ENCODE results near the gene SLC4A9.

The SLC4A9 gene, protein sequence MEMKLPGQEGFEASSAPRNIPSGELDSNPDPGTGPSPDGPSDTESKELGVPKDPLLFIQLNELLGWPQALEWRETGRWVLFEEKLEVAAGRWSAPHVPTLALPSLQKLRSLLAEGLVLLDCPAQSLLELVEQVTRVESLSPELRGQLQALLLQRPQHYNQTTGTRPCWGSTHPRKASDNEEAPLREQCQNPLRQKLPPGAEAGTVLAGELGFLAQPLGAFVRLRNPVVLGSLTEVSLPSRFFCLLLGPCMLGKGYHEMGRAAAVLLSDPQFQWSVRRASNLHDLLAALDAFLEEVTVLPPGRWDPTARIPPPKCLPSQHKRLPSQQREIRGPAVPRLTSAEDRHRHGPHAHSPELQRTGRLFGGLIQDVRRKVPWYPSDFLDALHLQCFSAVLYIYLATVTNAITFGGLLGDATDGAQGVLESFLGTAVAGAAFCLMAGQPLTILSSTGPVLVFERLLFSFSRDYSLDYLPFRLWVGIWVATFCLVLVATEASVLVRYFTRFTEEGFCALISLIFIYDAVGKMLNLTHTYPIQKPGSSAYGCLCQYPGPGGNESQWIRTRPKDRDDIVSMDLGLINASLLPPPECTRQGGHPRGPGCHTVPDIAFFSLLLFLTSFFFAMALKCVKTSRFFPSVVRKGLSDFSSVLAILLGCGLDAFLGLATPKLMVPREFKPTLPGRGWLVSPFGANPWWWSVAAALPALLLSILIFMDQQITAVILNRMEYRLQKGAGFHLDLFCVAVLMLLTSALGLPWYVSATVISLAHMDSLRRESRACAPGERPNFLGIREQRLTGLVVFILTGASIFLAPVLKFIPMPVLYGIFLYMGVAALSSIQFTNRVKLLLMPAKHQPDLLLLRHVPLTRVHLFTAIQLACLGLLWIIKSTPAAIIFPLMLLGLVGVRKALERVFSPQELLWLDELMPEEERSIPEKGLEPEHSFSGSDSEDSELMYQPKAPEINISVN

GRCh38 chr5:140360101-140360500 is at the start of gene SLC4A9:
SLC4A9 (plus strand) TSS chr5:140360194; CDS start chr5:140360237, 43 bp downstream.
- Histone ChIP-seq H3K4me1 (ENCODE audit: insufficient read depth, poor library complexity, severe bottlenecking) (no peaks in the 10 kb centered on the region), H3K27ac (ENCODE audit: poor library complexity, severe bottlenecking) (no peak within 1 kb of the TSS), H3K9me3 (ENCODE audit: severe bottlenecking) (no peaks in the 10 kb centered on the region), H3K27me3 (ENCODE audit: insufficient read depth, poor library complexity, severe bottlenecking) (no peaks in the 10 kb centered on the region), H3K36me3 (ENCODE audit: low read depth) (no peaks in the 10 kb centered on the region), H3K4me3 (ENCODE audit: severe bottlenecking) (no peak within 1 kb of the TSS)
- no peak for DNase-seq (ENCODE audit: low spot score)
- ATAC-seq (ENCODE audit: low read depth): no peak
- TF ChIP-seq, protein P1, sequence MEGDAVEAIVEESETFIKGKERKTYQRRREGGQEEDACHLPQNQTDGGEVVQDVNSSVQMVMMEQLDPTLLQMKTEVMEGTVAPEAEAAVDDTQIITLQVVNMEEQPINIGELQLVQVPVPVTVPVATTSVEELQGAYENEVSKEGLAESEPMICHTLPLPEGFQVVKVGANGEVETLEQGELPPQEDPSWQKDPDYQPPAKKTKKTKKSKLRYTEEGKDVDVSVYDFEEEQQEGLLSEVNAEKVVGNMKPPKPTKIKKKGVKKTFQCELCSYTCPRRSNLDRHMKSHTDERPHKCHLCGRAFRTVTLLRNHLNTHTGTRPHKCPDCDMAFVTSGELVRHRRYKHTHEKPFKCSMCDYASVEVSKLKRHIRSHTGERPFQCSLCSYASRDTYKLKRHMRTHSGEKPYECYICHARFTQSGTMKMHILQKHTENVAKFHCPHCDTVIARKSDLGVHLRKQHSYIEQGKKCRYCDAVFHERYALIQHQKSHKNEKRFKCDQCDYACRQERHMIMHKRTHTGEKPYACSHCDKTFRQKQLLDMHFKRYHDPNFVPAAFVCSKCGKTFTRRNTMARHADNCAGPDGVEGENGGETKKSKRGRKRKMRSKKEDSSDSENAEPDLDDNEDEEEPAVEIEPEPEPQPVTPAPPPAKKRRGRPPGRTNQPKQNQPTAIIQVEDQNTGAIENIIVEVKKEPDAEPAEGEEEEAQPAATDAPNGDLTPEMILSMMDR (IDR thresholded peaks at IDR 0.05; ENCODE audit: poor library complexity, severe bottlenecking): no peak

- no peak overlapping the region for H3K4me3 ChIP-seq (ENCODE audit: severe bottlenecking)
- H3K27me3 ChIP-seq (ENCODE audit: insufficient read depth, poor library complexity, severe bottlenecking): no peaks in the 10 kb centered on the region
- no peaks in the 10 kb centered on the region for H3K9me3 ChIP-seq (ENCODE audit: severe bottlenecking)
- TF ChIP-seq, protein P1 (IDR thresholded peaks at IDR 0.05; ENCODE audit: poor library complexity, severe bottlenecking): no peak
- peaks cover 29% of the 10 kb centered on the region for H3K4me1 ChIP-seq (ENCODE audit: insufficient read depth, poor library complexity, severe bottlenecking)
- DNase-seq (ENCODE audit: low spot score): no peak
- H3K27ac ChIP-seq (ENCODE audit: poor library complexity, severe bottlenecking): peak overlapping the region; percentile 65
- H3K36me3 ChIP-seq (ENCODE audit: low read depth): no peaks in the 10 kb centered on the region
- ATAC-seq (ENCODE audit: low read depth): no peak
These were observed 49.6 kb upstream of the SLC4A9 start for GRCh38 chr5:140310434-140310833.

DNA sequence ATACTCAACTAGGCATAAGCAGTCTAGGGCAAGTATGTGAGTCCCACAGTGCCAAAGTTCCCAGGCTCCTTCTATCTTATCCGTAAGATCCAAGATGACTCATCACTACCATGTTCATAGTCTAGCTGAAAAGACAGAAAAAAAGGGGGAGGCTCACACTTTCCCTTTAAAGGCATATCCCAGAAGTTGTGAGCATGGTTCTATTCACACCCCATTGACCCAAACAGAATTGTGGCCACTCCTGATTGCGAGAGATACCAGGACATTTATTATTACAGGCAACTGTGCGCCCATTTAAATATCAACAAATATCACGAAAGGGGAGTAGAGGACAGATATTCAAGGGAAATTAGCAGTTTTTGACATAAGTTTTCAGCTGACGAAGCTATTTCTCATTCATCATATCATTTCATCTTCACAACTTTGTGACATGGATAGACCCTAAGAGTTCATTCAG is 49.0 kb upstream of the SLC4A9 start:
- no peak for DNase-seq (ENCODE audit: low spot score)
- peak; percentile 83 for ATAC-seq (ENCODE audit: low read depth)

GRCh38 chr5:140312067-140312790 is 47.8 kb upstream of the SLC4A9 start:
- TF ChIP-seq, protein P1 (IDR thresholded peaks at IDR 0.05; ENCODE audit: poor library complexity, severe bottlenecking): no peak
- Histone ChIP-seq H3K27ac (ENCODE audit: poor library complexity, severe bottlenecking) (peak overlapping the region; percentile 65), H3K36me3 (ENCODE audit: low read depth) (no peaks in the 10 kb centered on the region), H3K4me1 (ENCODE audit: insufficient read depth, poor library complexity, severe bottlenecking) (peaks cover 29% of the 10 kb centered on the region), H3K9me3 (ENCODE audit: severe bottlenecking) (no peaks in the 10 kb centered on the region), H3K4me3 (ENCODE audit: severe bottlenecking) (no peak overlapping the region), H3K27me3 (ENCODE audit: insufficient read depth, poor library complexity, severe bottlenecking) (no peaks in the 10 kb centered on the region)
- DNase-seq (ENCODE audit: low spot score) (no peak), ATAC-seq (ENCODE audit: low read depth) (peak; percentile 89)

More for the DNA sequence above, 49.0 kb upstream of the SLC4A9 start:
- TF ChIP-seq, protein P1 (IDR thresholded peaks at IDR 0.05; ENCODE audit: poor library complexity, severe bottlenecking): no peak
- Histone ChIP-seq H3K4me1 (ENCODE audit: insufficient read depth, poor library complexity, severe bottlenecking) (peaks cover 29% of the 10 kb centered on the region), H3K9me3 (ENCODE audit: severe bottlenecking) (no peaks in the 10 kb centered on the region), H3K36me3 (ENCODE audit: low read depth) (no peaks in the 10 kb centered on the region), H3K27ac (ENCODE audit: poor library complexity, severe bottlenecking) (peak overlapping the region; percentile 65), H3K27me3 (ENCODE audit: insufficient read depth, poor library complexity, severe bottlenecking) (no peaks in the 10 kb centered on the region), H3K4me3 (ENCODE audit: severe bottlenecking) (no peak overlapping the region)
